ENCODE data around the gene ITCH.

Gene ITCH

GRCh38 chr20:34549929-34550305, 186.8 kb downstream of the ITCH start:
- TF ChIP-seq ZFX (IDR thresholded peaks at IDR 0.05) (0 out of 2 replicates have a peak, but pooled peaks have one; percentile 27), CTCF (conservative IDR thresholded peaks at IDR 0.05) (no peak)
- peak overlapping the region; percentile 69 for H3K27ac ChIP-seq

- TF ChIP-seq ZFX (IDR thresholded peaks at IDR 0.05) (no peak), CTCF (conservative IDR thresholded peaks at IDR 0.05) (no peak)
- peak overlapping the region; percentile 63 for H3K27ac ChIP-seq
Observed at GRCh38 chr20:34552569-34552968, 189.5 kb downstream of the ITCH start.

- TF ChIP-seq ZFX (IDR thresholded peaks at IDR 0.05) (no peak), CTCF (conservative IDR thresholded peaks at IDR 0.05) (no peak)
- H3K27ac ChIP-seq = peak overlapping the region; percentile 63
Observed at GRCh38 chr20:34553366-34553867, 190.3 kb downstream of the ITCH start.

GRCh38 chr20:34557936-34558319, 194.9 kb downstream of the ITCH start:
- no peak overlapping the region for H3K27ac ChIP-seq
- no peak for TF ChIP-seq ZFX (IDR thresholded peaks at IDR 0.05)
- no peak for TF ChIP-seq CTCF (conservative IDR thresholded peaks at IDR 0.05)

- H3K27ac ChIP-seq = no peak within 1 kb of the TSS
- TF ChIP-seq ZFX (IDR thresholded peaks at IDR 0.05) (no peak), CTCF (conservative IDR thresholded peaks at IDR 0.05) (no peak)
Observed at GRCh38 chr20:34558320-34559218, 195.5 kb downstream of the ITCH start, which contains the start of gene MAP1LC3A. Gene MAP1LC3A, plus strand, starts transcription at chr20:34558718. Its CDS starts 151 bp downstream, at chr20:34558869.

- no peak overlapping the region for H3K27ac ChIP-seq
- TF ChIP-seq ZFX (IDR thresholded peaks at IDR 0.05) (no peak), CTCF (conservative IDR thresholded peaks at IDR 0.05) (no peak)
Observed at GRCh38 chr20:34559311-34560140, 196.5 kb downstream of the ITCH start.
